Mammary epithelial cell (primary cell): Measurements from ENCODE around the gene SLIT2.

Source experiments
- EZH2 ChIP-seq: IDR thresholded peaks from 2 replicates; pipeline ENCODE4 v1.6.1; 2012; ENCODE audit warnings: low read length, inconsistent platforms, borderline replicate concordance
- TF ChIP-seq, protein P1 (sequence below), 2 donors: IDR thresholded peaks in 1 of 2; conservative IDR thresholded peaks in 1 of 2; 2 replicates each; pipeline ENCODE4 v1.5.1; 2011 to 2012; ENCODE audit warnings: inconsistent platforms in 2 of 2, low read length in 2 of 2, mild to moderate bottlenecking in 2 of 2, control low read depth in 1 of 2, low read depth in 1 of 2; ENCODE audit not compliant: insufficient read depth in 1 of 2; ENCODE audit errors: extremely low read depth in 1 of 2

DNA sequence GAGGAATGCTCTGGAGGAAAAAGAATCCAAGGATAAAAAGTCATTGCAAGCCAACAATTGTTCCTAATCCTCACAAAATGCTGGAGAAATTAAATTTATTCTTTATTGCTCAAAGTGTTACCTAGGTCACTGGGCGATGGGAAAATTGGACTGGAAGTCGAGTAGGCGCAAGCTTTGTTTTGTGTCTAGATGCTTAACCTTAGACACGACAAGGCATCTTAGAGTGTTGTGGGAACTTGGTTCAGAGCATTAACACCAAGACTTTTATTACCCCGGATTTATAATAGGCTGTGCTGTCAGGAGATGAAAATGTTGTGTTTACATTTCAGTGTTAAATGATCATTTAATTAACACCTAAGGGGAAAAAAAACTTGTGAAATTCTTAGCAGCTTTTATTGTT, 25.1 kb downstream of the SLIT2 start:
- TF ChIP-seq, protein P1, sequence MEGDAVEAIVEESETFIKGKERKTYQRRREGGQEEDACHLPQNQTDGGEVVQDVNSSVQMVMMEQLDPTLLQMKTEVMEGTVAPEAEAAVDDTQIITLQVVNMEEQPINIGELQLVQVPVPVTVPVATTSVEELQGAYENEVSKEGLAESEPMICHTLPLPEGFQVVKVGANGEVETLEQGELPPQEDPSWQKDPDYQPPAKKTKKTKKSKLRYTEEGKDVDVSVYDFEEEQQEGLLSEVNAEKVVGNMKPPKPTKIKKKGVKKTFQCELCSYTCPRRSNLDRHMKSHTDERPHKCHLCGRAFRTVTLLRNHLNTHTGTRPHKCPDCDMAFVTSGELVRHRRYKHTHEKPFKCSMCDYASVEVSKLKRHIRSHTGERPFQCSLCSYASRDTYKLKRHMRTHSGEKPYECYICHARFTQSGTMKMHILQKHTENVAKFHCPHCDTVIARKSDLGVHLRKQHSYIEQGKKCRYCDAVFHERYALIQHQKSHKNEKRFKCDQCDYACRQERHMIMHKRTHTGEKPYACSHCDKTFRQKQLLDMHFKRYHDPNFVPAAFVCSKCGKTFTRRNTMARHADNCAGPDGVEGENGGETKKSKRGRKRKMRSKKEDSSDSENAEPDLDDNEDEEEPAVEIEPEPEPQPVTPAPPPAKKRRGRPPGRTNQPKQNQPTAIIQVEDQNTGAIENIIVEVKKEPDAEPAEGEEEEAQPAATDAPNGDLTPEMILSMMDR (conservative IDR thresholded peaks at IDR 0.05 in 1 of 2, IDR thresholded peaks at IDR 0.05 in 1 of 2; ENCODE audit: extremely low read depth in 1 of 2, insufficient read depth in 1 of 2, low read depth in 1 of 2, low read length in 2 of 2): no peak
- no peak for TF ChIP-seq EZH2
